IMR-90 (cell line): ENCODE data around the gene NTF3. TPM values are rescaled to one million over a fixed set of nuclear protein-coding genes. Genes with fewer than 3 reads are reported as not detected.

ENCODE experiments used
- ATAC-seq: fragments of 200-7000 bp; cut with Tn5 transposase; 2 replicates; pipeline ENCODE4 v1.9.1; 2020; ENCODE audit warnings: low read depth, mild to moderate bottlenecking, moderate library complexity
- BruUV-seq: library from RNA; stranded (reverse); fragments of 400-500 nt; replicated peaks from 2 replicates; lab custom pipeline; 2021; lab: Mats Ljungman, UMichigan
- CTCF ChIA-PET: fragments of 300-600 bp; formaldehyde crosslinking; extraction: SDS; loops from one replicate; lab custom pipeline; 2021; ENCODE audit warnings: antibody characterized with exemption; lab: Yijun Ruan, JAX
- POLR2A ChIA-PET: fragments of 300-600 bp; sonication (Branson Sonifier 250); formaldehyde crosslinking; loops from one replicate; lab custom pipeline; 2022; ENCODE audit warnings: antibody characterized with exemption; ENCODE audit not compliant: unreplicated experiment; lab: Charles Lee
- DNase-seq: peaks from one replicate; pipeline ENCODE4 v3.0.0; 2013
- H2AFZ ChIP-seq: replicated peaks from 2 replicates; pipeline ENCODE3; 2013; ENCODE audit warnings: low read length, mild to moderate bottlenecking; ENCODE audit not compliant: poor library complexity
- H2AK5ac ChIP-seq: 2 replicates; pipeline ENCODE4 v1.6.1; 2013; ENCODE audit warnings: low read depth, low read length, inconsistent platforms
- H2AK9ac ChIP-seq: replicated peaks from 2 replicates; pipeline ENCODE3; 2013; ENCODE audit warnings: mild to moderate bottlenecking, low read depth, low read length, moderate library complexity; ENCODE audit not compliant: poor library complexity
- H2BK120ac ChIP-seq: 2 replicates; pipeline ENCODE4 v1.6.1; 2013; ENCODE audit warnings: low read depth, low read length, inconsistent platforms
- H2BK15ac ChIP-seq: 3 replicates; pipeline ENCODE4 v1.6.1; 2013; ENCODE audit warnings: low read depth, low read length, inconsistent platforms
- H2BK20ac ChIP-seq: 2 replicates; pipeline ENCODE4 v1.6.1; 2013; ENCODE audit warnings: low read depth, mild to moderate bottlenecking, inconsistent platforms, low read length, moderate library complexity
- H2BK5ac ChIP-seq: 2 replicates; pipeline ENCODE4 v1.6.1; 2013; ENCODE audit warnings: mild to moderate bottlenecking, low read depth, low read length, inconsistent platforms; ENCODE audit not compliant: poor library complexity, severe bottlenecking
- H3K14ac ChIP-seq: replicated peaks from 2 replicates; pipeline ENCODE4 v1.6.1; 2013; ENCODE audit warnings: low read depth, low read length, inconsistent platforms
- H3K18ac ChIP-seq: 2 replicates; pipeline ENCODE4 v1.6.1; 2013; ENCODE audit warnings: low read depth, low read length, control low read depth
- H3K23ac ChIP-seq: 2 replicates; pipeline ENCODE4 v1.6.1; 2013; ENCODE audit warnings: low read depth, low read length, inconsistent platforms
- H3K27ac ChIP-seq: 2 replicates; pipeline ENCODE4 v1.5.1; 2013; ENCODE audit warnings: mild to moderate bottlenecking, control low read depth, low read length; ENCODE audit not compliant: insufficient read depth
- H3K27me3 ChIP-seq: 2 replicates; pipeline ENCODE4 v1.6.1; 2013; ENCODE audit warnings: low read length; ENCODE audit not compliant: control insufficient read depth, insufficient read depth
- H3K36me3 ChIP-seq: 2 replicates; pipeline ENCODE4 v1.6.1; 2013; ENCODE audit warnings: low read length, mixed read lengths; ENCODE audit not compliant: control insufficient read depth, insufficient read depth
- H3K4ac ChIP-seq: 2 replicates; pipeline ENCODE4 v1.6.1; 2013; ENCODE audit warnings: low read depth, low read length, inconsistent platforms
- H3K4me1 ChIP-seq: 2 replicates; pipeline ENCODE4 v1.6.1; 2013; ENCODE audit warnings: low read length, mixed read lengths; ENCODE audit not compliant: control insufficient read depth, insufficient read depth
- H3K4me2 ChIP-seq: 2 replicates; pipeline ENCODE4 v1.6.1; 2013; ENCODE audit warnings: low read depth, mild to moderate bottlenecking, control low read depth, low read length, moderate library complexity
- H3K4me3 ChIP-seq: 2 replicates; pipeline ENCODE4 v1.5.1; 2013; ENCODE audit warnings: low read depth, mild to moderate bottlenecking, control low read depth, low read length, moderate library complexity; ENCODE audit not compliant: insufficient read depth
- H3K56ac ChIP-seq: 2 replicates; pipeline ENCODE4 v1.6.1; 2013; ENCODE audit warnings: low read length, inconsistent platforms; ENCODE audit not compliant: insufficient read depth; ENCODE audit errors: extremely low read depth
- H3K79me1 ChIP-seq, 2 experiments: 2 replicates each; pipeline ENCODE4 v1.6.1; 2013; ENCODE audit warnings: low read length in 2 of 2, inconsistent platforms in 1 of 2, low read depth in 1 of 2
- H3K9ac ChIP-seq: 2 replicates; pipeline ENCODE4 v1.6.1; 2013; ENCODE audit warnings: low read depth, low read length, control low read depth
- H3K9me1 ChIP-seq: 2 replicates; pipeline ENCODE4 v1.6.1; 2013; ENCODE audit warnings: low read length, inconsistent platforms; ENCODE audit not compliant: insufficient read depth
- H3K9me3 ChIP-seq: 2 replicates; pipeline ENCODE4 v1.6.1; 2013; ENCODE audit warnings: low read length; ENCODE audit not compliant: control insufficient read depth, insufficient read depth
- H4K20me1 ChIP-seq: 2 replicates; pipeline ENCODE4 v1.6.1; 2013; ENCODE audit warnings: low read length, inconsistent platforms; ENCODE audit not compliant: insufficient read depth
- H4K5ac ChIP-seq: 2 replicates; pipeline ENCODE4 v1.6.1; 2013; ENCODE audit warnings: mild to moderate bottlenecking, low read depth, low read length, control low read depth
- H4K8ac ChIP-seq, 2 experiments: 2 replicates each; pipeline ENCODE4 v1.6.1; 2013; ENCODE audit warnings: low read depth in 2 of 2, low read length in 2 of 2, control low read depth in 1 of 2, inconsistent platforms in 1 of 2
- H4K91ac ChIP-seq: 2 replicates; pipeline ENCODE4 v1.6.1; 2013; ENCODE audit warnings: low read depth, low read length, inconsistent platforms; ENCODE audit not compliant: insufficient read depth
- BHLHE40 ChIP-seq: fragments of 150-350 bp; IDR thresholded peaks from 2 replicates; pipeline ENCODE4 v1.6.1; 2016; ENCODE audit warnings: mild to moderate bottlenecking, low read depth, low read length
- CEBPB ChIP-seq: IDR thresholded peaks from 2 replicates; pipeline ENCODE4 v1.6.1; 2012; ENCODE audit warnings: low read depth, low read length, improper control_type of control experiment
- CHD1 ChIP-seq: IDR thresholded peaks from 2 replicates; pipeline ENCODE4 v1.6.1; 2012; ENCODE audit warnings: low read depth, low read length, improper control_type of control experiment
- FOS ChIP-seq: fragments of 150-350 bp; IDR thresholded peaks from 2 replicates; pipeline ENCODE4 v1.6.1; 2016; ENCODE audit warnings: low read depth, low read length
- MAFK ChIP-seq: IDR thresholded peaks from 2 replicates; pipeline ENCODE4 v1.6.1; 2012; ENCODE audit warnings: low read depth, low read length, improper control_type of control experiment
- MAZ ChIP-seq: IDR thresholded peaks from 2 replicates; pipeline ENCODE4 v1.6.1; 2012; ENCODE audit warnings: low read depth, mild to moderate bottlenecking, low read length, improper control_type of control experiment, moderate library complexity, borderline replicate concordance
- POLR2A ChIP-seq: IDR thresholded peaks from 2 replicates; pipeline ENCODE4 v1.6.1; 2012; ENCODE audit warnings: mild to moderate bottlenecking, low read depth, low read length
- RAD21 ChIP-seq: IDR thresholded peaks from 2 replicates; pipeline ENCODE4 v1.6.1; 2012; ENCODE audit warnings: low read length, improper control_type of control experiment
- RCOR1 ChIP-seq: IDR thresholded peaks from 2 replicates; pipeline ENCODE4 v1.6.1; 2012; ENCODE audit warnings: mild to moderate bottlenecking, low read length, improper control_type of control experiment; ENCODE audit not compliant: insufficient replicate concordance
- SMC3 ChIP-seq: fragments of 150-350 bp; IDR thresholded peaks from 2 replicates; pipeline ENCODE4 v1.6.1; 2016; ENCODE audit warnings: low read depth, mild to moderate bottlenecking, antibody characterized with exemption, low read length, moderate library complexity
- WGBS, 2 experiments: methylation state at CpG; one replicate each; pipeline versions ENCODE4 v1.1.5 to v1.1.7; 2013; ENCODE audit warnings: missing lambda C conversion rate in 2 of 2; ENCODE audit not compliant: insufficient read length in 1 of 2; ENCODE audit errors: extremely low coverage in 2 of 2; 5-methylcytosine and 5-hydroxymethylcytosine counted together
- dilution Hi-C: fragments of 300-500 bp; cut with HindIII; formaldehyde crosslinking; loops from one replicate; pipeline ENCODE4 v1.14.3; 2018; ENCODE audit warnings: low sequenced_read_pairs; ENCODE audit not compliant: unreplicated experiment
- in situ Hi-C: fragments of 300-500 bp; cut with MboI; formaldehyde crosslinking; loops from 3 replicates; pipeline ENCODE4 v1.14.3; 2019; ENCODE audit warnings: low sequenced_read_pairs, inconsistent platforms, mixed read lengths
- intact Hi-C: fragments of 100-400 bp; cut with micrococcal nuclease; formaldehyde crosslinking; loops from 2 replicates; pipeline ENCODE4 v1.10.0; 2022
- polyA plus RNA-seq, 3 experiments: library from polyadenylated mRNA; depleted of rRNA; stranded (reverse); fragments of >200 nt; gene quantifications; 2 replicates each; pipeline ENCODE4 v1.2.3, GENCODE V29; 2012; ENCODE audit warnings: low replicate concordance in 1 of 3
- total RNA-seq: library from RNA; depleted of rRNA; stranded (reverse); fragments of >200 nt; gene quantifications from 2 replicates; pipeline ENCODE4 v1.2.3, GENCODE V29; 2012
- TF ChIP-seq, protein P1 (sequence below): conservative IDR thresholded peaks from 2 replicates; pipeline ENCODE4 v1.5.1; 2012; ENCODE audit warnings: mild to moderate bottlenecking, low read depth, low read length, improper control_type of control experiment
- TF ChIP-seq, protein P2 (sequence below): fragments of 150-350 bp; IDR thresholded peaks from 2 replicates; pipeline ENCODE4 v1.6.1; 2017; ENCODE audit warnings: mild to moderate bottlenecking, antibody characterized with exemption, low read length, low read depth

NTF3 gene
- total and polyA plus RNA-seq, 2 of the 4 experiments (the other 2 are of a cell fraction): 12.2 to 32.4 TPM

DNA sequence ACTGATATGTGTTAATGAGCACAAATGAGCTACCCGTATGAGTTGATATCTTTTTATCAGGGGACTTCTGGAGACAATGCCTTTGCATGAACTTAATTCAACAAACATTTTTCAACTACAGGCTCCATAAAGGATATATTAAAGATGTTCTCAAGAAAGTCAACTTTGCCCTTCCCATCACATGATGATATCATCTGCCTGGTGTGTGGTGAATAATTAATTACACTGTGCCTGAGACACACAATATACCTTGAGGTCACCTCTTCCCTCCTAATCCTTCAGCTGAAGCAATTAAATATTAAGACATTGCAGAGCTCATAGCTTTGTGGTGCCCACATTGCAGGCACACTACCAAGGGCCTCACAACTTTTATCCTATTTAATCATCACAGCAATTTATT is 22.3 kb upstream of the NTF3 start:
- H3K9me3 ChIP-seq: peaks cover under 1% of the 10 kb centered on the region; the same call in 1 of the 2 replicates
- H2BK5ac ChIP-seq: no peak overlapping the region
- no peak overlapping the region for H3K18ac ChIP-seq

More for the DNA sequence above, 22.3 kb upstream of the NTF3 start:
- H3K23ac ChIP-seq: no peak overlapping the region
- intact Hi-C loops: no loop called here
- H3K9ac ChIP-seq: no peak overlapping the region
- H2AFZ ChIP-seq: no peak overlapping the region
- no peak overlapping the region for H3K14ac ChIP-seq
- in situ Hi-C loops: no loop called here
- no peak overlapping the region for H2BK20ac ChIP-seq
- H3K36me3 ChIP-seq: no peaks in the 10 kb centered on the region
- H4K5ac ChIP-seq: no peak overlapping the region
- no peaks in the 10 kb centered on the region for H3K4me1 ChIP-seq
- H4K91ac ChIP-seq: no peak overlapping the region
- ATAC-seq (no peak), DNase-seq (no peak)
- no peak overlapping the region for H4K8ac ChIP-seq
- dilution Hi-C loops: no loop called here
- BruUV-seq: no TSS peak
- no peak overlapping the region for H3K4me3 ChIP-seq
- no peaks in the 10 kb centered on the region for H3K9me1 ChIP-seq
- no peak overlapping the region for H3K4me2 ChIP-seq
- no peak overlapping the region for H2BK120ac ChIP-seq
- POLR2A ChIA-PET: no interaction called here
- H3K56ac ChIP-seq: no peak overlapping the region
- no peak overlapping the region for H2AK9ac ChIP-seq
- H3K27ac ChIP-seq: no peak overlapping the region
- no peak overlapping the region for H2BK15ac ChIP-seq
- H3K79me1 ChIP-seq: no peaks in the 10 kb centered on the region
- no peak overlapping the region for H3K4ac ChIP-seq
- TF ChIP-seq POLR2A: no peak
- TF ChIP-seq CHD1: no peak
- TF ChIP-seq RAD21: no peak
- TF ChIP-seq SMC3: no peak
- TF ChIP-seq, protein P1, sequence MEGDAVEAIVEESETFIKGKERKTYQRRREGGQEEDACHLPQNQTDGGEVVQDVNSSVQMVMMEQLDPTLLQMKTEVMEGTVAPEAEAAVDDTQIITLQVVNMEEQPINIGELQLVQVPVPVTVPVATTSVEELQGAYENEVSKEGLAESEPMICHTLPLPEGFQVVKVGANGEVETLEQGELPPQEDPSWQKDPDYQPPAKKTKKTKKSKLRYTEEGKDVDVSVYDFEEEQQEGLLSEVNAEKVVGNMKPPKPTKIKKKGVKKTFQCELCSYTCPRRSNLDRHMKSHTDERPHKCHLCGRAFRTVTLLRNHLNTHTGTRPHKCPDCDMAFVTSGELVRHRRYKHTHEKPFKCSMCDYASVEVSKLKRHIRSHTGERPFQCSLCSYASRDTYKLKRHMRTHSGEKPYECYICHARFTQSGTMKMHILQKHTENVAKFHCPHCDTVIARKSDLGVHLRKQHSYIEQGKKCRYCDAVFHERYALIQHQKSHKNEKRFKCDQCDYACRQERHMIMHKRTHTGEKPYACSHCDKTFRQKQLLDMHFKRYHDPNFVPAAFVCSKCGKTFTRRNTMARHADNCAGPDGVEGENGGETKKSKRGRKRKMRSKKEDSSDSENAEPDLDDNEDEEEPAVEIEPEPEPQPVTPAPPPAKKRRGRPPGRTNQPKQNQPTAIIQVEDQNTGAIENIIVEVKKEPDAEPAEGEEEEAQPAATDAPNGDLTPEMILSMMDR: no peak
- TF ChIP-seq, protein P2, sequence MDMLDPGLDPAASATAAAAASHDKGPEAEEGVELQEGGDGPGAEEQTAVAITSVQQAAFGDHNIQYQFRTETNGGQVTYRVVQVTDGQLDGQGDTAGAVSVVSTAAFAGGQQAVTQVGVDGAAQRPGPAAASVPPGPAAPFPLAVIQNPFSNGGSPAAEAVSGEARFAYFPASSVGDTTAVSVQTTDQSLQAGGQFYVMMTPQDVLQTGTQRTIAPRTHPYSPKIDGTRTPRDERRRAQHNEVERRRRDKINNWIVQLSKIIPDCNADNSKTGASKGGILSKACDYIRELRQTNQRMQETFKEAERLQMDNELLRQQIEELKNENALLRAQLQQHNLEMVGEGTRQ: no peak
- no peak for TF ChIP-seq BHLHE40
- no peak for TF ChIP-seq MAFK
- no peak for TF ChIP-seq CEBPB
- TF ChIP-seq RCOR1: no peak
- TF ChIP-seq FOS: no peak
- TF ChIP-seq MAZ: no peak
- peaks cover 16% of the 10 kb centered on the region for H3K27me3 ChIP-seq
- H4K20me1 ChIP-seq: no peaks in the 10 kb centered on the region
- WGBS, 2 experiments: no CpG with 5 or more reads among the region's 1 CpG
- no peak overlapping the region for H2AK5ac ChIP-seq
- CTCF ChIA-PET: no interaction called here
